PC-9 (cell line): ENCODE measurements around the gene TANK. TPM values are rescaled to one million over a fixed set of nuclear protein-coding genes. Genes with fewer than 3 reads are reported as not detected.

ENCODE experiments used
- BruUV-seq: library from RNA; stranded (reverse); fragments of 400-500 nt; replicated peaks from 2 replicates; lab custom pipeline; 2021; lab: Mats Ljungman, UMichigan
- CTCF ChIA-PET: fragments of 300-600 bp; sonication (Branson Sonifier 250); formaldehyde crosslinking; loops from one replicate; lab custom pipeline; 2022; ENCODE audit warnings: antibody characterized with exemption; lab: Charles Lee
- POLR2A ChIA-PET: fragments of 300-600 bp; sonication (Branson Sonifier 250); formaldehyde crosslinking; loops from one replicate; lab custom pipeline; 2022; ENCODE audit warnings: antibody characterized with exemption; ENCODE audit not compliant: unreplicated experiment; lab: Charles Lee
- DNase-seq, 2 experiments: peaks; one replicate each; pipeline versions ENCODE4 v3.0.0 to v3.0.0-alpha.2; 2015 to 2022; ENCODE audit warnings: mixed read lengths in 1 of 2
- H2AFZ ChIP-seq: fragments of 200-600 bp; sonication (generic); 2 replicates; pipeline ENCODE4 v1.8.1; 2017; ENCODE audit warnings: antibody characterized with exemption
- H3F3A ChIP-seq: fragments of 200-600 bp; sonication (generic); 2 replicates; pipeline ENCODE4 v1.8.1; 2017; ENCODE audit warnings: antibody characterized with exemption, mild to moderate bottlenecking, low read depth; ENCODE audit not compliant: insufficient read depth
- H3K27ac ChIP-seq: fragments of 200-600 bp; sonication (generic); 2 replicates; pipeline ENCODE4 v1.6.1; 2016; ENCODE audit warnings: mixed run types
- H3K27me3 ChIP-seq: fragments of 200-600 bp; sonication (generic); 2 replicates; pipeline ENCODE4 v1.6.1; 2016; ENCODE audit warnings: low read depth, mixed run types; ENCODE audit not compliant: insufficient read depth
- H3K36me3 ChIP-seq: fragments of 200-600 bp; sonication (generic); 2 replicates; pipeline ENCODE4 v1.6.1; 2016; ENCODE audit warnings: low read depth, mixed run types
- H3K4me1 ChIP-seq: fragments of 200-600 bp; sonication (generic); replicated peaks from 2 replicates; pipeline ENCODE4 v1.6.1; 2016; ENCODE audit warnings: mixed run types; ENCODE audit not compliant: insufficient read depth
- H3K4me2 ChIP-seq: fragments of 200-600 bp; sonication (generic); 2 replicates; pipeline ENCODE4 v1.6.1; 2017; ENCODE audit warnings: mixed run types
- H3K4me3 ChIP-seq: fragments of 200-600 bp; sonication (generic); 2 replicates; pipeline ENCODE4 v1.6.1; 2016; ENCODE audit warnings: mixed run types
- H3K79me2 ChIP-seq: fragments of 200-600 bp; sonication (generic); 2 replicates; pipeline ENCODE4 v1.6.1; 2017; ENCODE audit warnings: low read depth, mixed run types
- H3K9me2 ChIP-seq: fragments of 200-600 bp; sonication (generic); 2 replicates; pipeline ENCODE4 v1.8.1; 2017; ENCODE audit warnings: mild to moderate bottlenecking; ENCODE audit not compliant: insufficient read depth
- H3K9me3 ChIP-seq: fragments of 200-600 bp; sonication (generic); 2 replicates; pipeline ENCODE4 v1.8.1; 2016; ENCODE audit warnings: low read depth; ENCODE audit not compliant: insufficient read depth
- H4K20me1 ChIP-seq: fragments of 200-600 bp; sonication (generic); 2 replicates; pipeline ENCODE4 v1.8.1; 2017; ENCODE audit not compliant: insufficient read depth
- CTCF ChIP-seq: fragments of 200-600 bp; sonication (generic); conservative IDR thresholded peaks from 2 replicates; pipeline ENCODE4 v1.6.1; 2017; ENCODE audit warnings: mixed run types, antibody characterized with exemption, mild to moderate bottlenecking, moderate library complexity
- EZH2 ChIP-seq: fragments of 200-600 bp; sonication (generic); IDR thresholded peaks from 2 replicates; pipeline ENCODE4 v1.8.0; 2017; ENCODE audit warnings: antibody characterized with exemption, low read depth
- intact Hi-C: fragments of 100-400 bp; cut with micrococcal nuclease; formaldehyde crosslinking; loops from one replicate; pipeline ENCODE4 v1.10.0; 2022; ENCODE audit not compliant: unreplicated experiment
- total RNA-seq: library from RNA; stranded (reverse); gene quantifications from 2 replicates; pipeline ENCODE4 v1.2.3, GENCODE V29; 2021

TANK gene
- total RNA-seq, 1 experiment from 2014 or later, result 46.1 TPM

- Histone ChIP-seq H3K9me2 (no peaks in the 10 kb centered on the region), H3F3A (no peaks in the 10 kb centered on the region), H3K9me3 (no peaks in the 10 kb centered on the region), H3K4me3 (no peak overlapping the region), H3K36me3 (0 out of 2 replicates have a peak, but pooled peaks cover 17% of the 10 kb centered on the region), H3K27ac (no peak overlapping the region), H2AFZ (no peak overlapping the region), H3K4me2 (no peak overlapping the region), H3K79me2 (no peaks in the 10 kb centered on the region), H3K4me1 (no peaks in the 10 kb centered on the region), H4K20me1 (no peaks in the 10 kb centered on the region), H3K27me3 (no peaks in the 10 kb centered on the region)
- intact Hi-C loops, result no loop called here
- DNase-seq, result no peak
- POLR2A ChIA-PET, result no interaction called here
- CTCF ChIA-PET, result no interaction called here
- BruUV-seq, result no TSS peak
- TF ChIP-seq CTCF, result no peak
These were observed 68.4 kb downstream of the TANK start for GRCh38 chr2:161228511-161229240.

GRCh38 chr2:161230959-161231358 is 70.7 kb downstream of the TANK start:
- no peaks in the 10 kb centered on the region for H3K27me3 ChIP-seq
- H3K36me3 ChIP-seq, result 0 out of 2 replicates have a peak, but pooled peaks cover 7% of the 10 kb centered on the region
- intact Hi-C loops, result no loop called here
- H3K79me2 ChIP-seq, result no peaks in the 10 kb centered on the region
- H3K4me3 ChIP-seq, result no peak overlapping the region
- POLR2A ChIA-PET, result no interaction called here
- no peaks in the 10 kb centered on the region for H3K9me3 ChIP-seq
- H4K20me1 ChIP-seq, result no peaks in the 10 kb centered on the region
- H3K27ac ChIP-seq, result no peak overlapping the region
- no peaks in the 10 kb centered on the region for H3K9me2 ChIP-seq
- H2AFZ ChIP-seq, result no peak overlapping the region
- H3K4me1 ChIP-seq, result no peaks in the 10 kb centered on the region
- CTCF ChIA-PET, result no interaction called here
- H3K4me2 ChIP-seq, result no peak overlapping the region
- BruUV-seq, result no TSS peak
- TF ChIP-seq CTCF (no peak), EZH2 (no peak)
- no peak for DNase-seq
- H3F3A ChIP-seq, result no peaks in the 10 kb centered on the region

GRCh38 chr2:161232571-161232970 is 72.3 kb downstream of the TANK start:
- H3K27me3 ChIP-seq, result no peaks in the 10 kb centered on the region
- TF ChIP-seq CTCF (no peak), EZH2 (no peak)
- H4K20me1 ChIP-seq, result no peaks in the 10 kb centered on the region
- ChIA-PET POLR2A (no interaction called here), CTCF (interaction anchor here (0.6 kb wide), 1 partner anchor 890 kb away, joined by 5 read pairs; no protein-coding TSS in a partner anchor)
- intact Hi-C loops, result no loop called here
- H3K4me2 ChIP-seq, result no peak overlapping the region
- no peak overlapping the region for H2AFZ ChIP-seq
- H3F3A ChIP-seq, result no peaks in the 10 kb centered on the region
- no peaks in the 10 kb centered on the region for H3K9me3 ChIP-seq
- H3K36me3 ChIP-seq, result 0 out of 2 replicates have a peak, but pooled peaks cover 6% of the 10 kb centered on the region
- BruUV-seq, result no TSS peak
- H3K4me3 ChIP-seq, result no peak overlapping the region
- DNase-seq, result no peak
- H3K79me2 ChIP-seq, result no peaks in the 10 kb centered on the region
- H3K9me2 ChIP-seq, result no peaks in the 10 kb centered on the region
- no peaks in the 10 kb centered on the region for H3K4me1 ChIP-seq
- H3K27ac ChIP-seq, result no peak overlapping the region
